CD14-positive monocyte (primary cell): ENCODE results near the gene NEDD4L. TPM values are rescaled to one million over a fixed set of nuclear protein-coding genes. Genes with fewer than 3 reads are reported as not detected.

Source experiments
- DNase-seq, 3 donors: peaks; one replicate each; pipeline ENCODE4 v3.0.0-alpha.2; 2011 to 2022
- H2AFZ ChIP-seq: 2 replicates; pipeline ENCODE4 v1.6.0; 2012; ENCODE audit warnings: mild to moderate bottlenecking, low read depth, low read length, inconsistent platforms; ENCODE audit not compliant: insufficient read depth, poor library complexity, severe bottlenecking
- H3K27ac ChIP-seq, 2 donors: 1 replicate in 1 of 2; 2 replicates in 1 of 2; pipeline ENCODE4 v1.5.1; 2012 to 2013; ENCODE audit warnings: low read length in 2 of 2, control low read depth in 1 of 2, inconsistent platforms in 1 of 2, low read depth in 1 of 2, mild to moderate bottlenecking in 1 of 2
- H3K27me3 ChIP-seq, 2 donors: one replicate each; pipeline versions ENCODE4 v1.6.0 to v1.6.1; 2011 to 2013; ENCODE audit warnings: low read length in 2 of 2; ENCODE audit not compliant: control insufficient read depth in 2 of 2, insufficient read depth in 2 of 2
- H3K36me3 ChIP-seq, 2 donors: replicated peaks in 1 of 2; 1 replicate in 1 of 2; 2 replicates in 1 of 2; pipeline versions ENCODE4 v1.5.1 to v1.6.1; 2012 to 2013; ENCODE audit warnings: low read length in 2 of 2, control low read depth in 1 of 2, inconsistent platforms in 1 of 2, mild to moderate bottlenecking in 1 of 2; ENCODE audit not compliant: insufficient read depth in 2 of 2, control insufficient read depth in 1 of 2
- H3K4me1 ChIP-seq, 2 donors: 1 replicate in 1 of 2; 2 replicates in 1 of 2; pipeline versions ENCODE4 v1.5.1 to v1.6.1; 2012 to 2013; ENCODE audit warnings: low read length in 2 of 2, control low read depth in 1 of 2, inconsistent platforms in 1 of 2, mild to moderate bottlenecking in 1 of 2, moderate library complexity in 1 of 2; ENCODE audit not compliant: insufficient read depth in 2 of 2, control insufficient read depth in 1 of 2
- H3K4me2 ChIP-seq: replicated peaks from 2 replicates; pipeline ENCODE3; 2012; ENCODE audit warnings: low read length, moderate library complexity, mild to moderate bottlenecking; ENCODE audit not compliant: poor library complexity, severe bottlenecking; ENCODE audit errors: extremely low read depth
- H3K4me3 ChIP-seq, 3 experiments: fragments of 200-600 bp in 1 of 3; sonication (generic) in 1 of 3; replicated peaks in 1 of 3; 1 replicate in 2 of 3; 2 replicates in 1 of 3; pipeline ENCODE4 v1.5.1; 2011 to 2013; ENCODE audit warnings: low read length in 3 of 3, mild to moderate bottlenecking in 3 of 3, control low read depth in 2 of 3, low read depth in 2 of 3, inconsistent platforms in 1 of 3, moderate library complexity in 1 of 3
- H3K79me2 ChIP-seq: 2 replicates; pipeline ENCODE4 v1.6.0; 2012; ENCODE audit warnings: mild to moderate bottlenecking, control low read depth, inconsistent platforms, low read length, moderate library complexity; ENCODE audit not compliant: insufficient read depth
- H3K9ac ChIP-seq: 2 replicates; pipeline ENCODE4 v1.6.0; 2017; ENCODE audit warnings: low read length, mild to moderate bottlenecking; ENCODE audit not compliant: insufficient read depth, poor library complexity, severe bottlenecking
- H3K9me3 ChIP-seq, 2 donors: replicated peaks in 1 of 2; 1 replicate in 1 of 2; 2 replicates in 1 of 2; pipeline versions ENCODE4 v1.5.1 to v1.6.1; 2012 to 2013; ENCODE audit warnings: low read length in 2 of 2, control low read depth in 1 of 2; ENCODE audit not compliant: control insufficient read depth in 1 of 2, insufficient read depth in 1 of 2
- H4K20me1 ChIP-seq: 2 replicates; pipeline ENCODE4 v1.6.0; 2012; ENCODE audit warnings: mild to moderate bottlenecking, low read length, control low read depth, moderate library complexity; ENCODE audit not compliant: insufficient read depth
- H3K27ac Mint-ChIP-seq, 7 donors: one replicate each; pipeline ENCODE4 v1.8.0; 2020; ENCODE audit warnings: mild to moderate bottlenecking in 7 of 7, mixed read lengths in 7 of 7, moderate library complexity in 6 of 7, inconsistent platforms in 2 of 7
- H3K27me3 Mint-ChIP-seq, 3 donors: one replicate each; pipeline ENCODE4 v1.8.0; 2021 to 2022; ENCODE audit warnings: low read depth in 3 of 3, mild to moderate bottlenecking in 3 of 3, mixed read lengths in 3 of 3, moderate library complexity in 3 of 3, inconsistent platforms in 1 of 3
- H3K36me3 Mint-ChIP-seq, 2 donors: one replicate each; pipeline ENCODE4 v1.8.0; 2020; ENCODE audit warnings: mixed read lengths in 2 of 2, inconsistent platforms in 1 of 2, mild to moderate bottlenecking in 1 of 2
- H3K4me1 Mint-ChIP-seq: one replicate; pipeline ENCODE4 v1.8.0; 2020; ENCODE audit warnings: mild to moderate bottlenecking, mixed read lengths
- H3K4me3 Mint-ChIP-seq, 2 donors: one replicate each; pipeline ENCODE4 v1.8.0; 2020; ENCODE audit warnings: mild to moderate bottlenecking in 2 of 2, mixed read lengths in 2 of 2, moderate library complexity in 1 of 2
- H3K9me3 Mint-ChIP-seq, 7 donors: one replicate each; pipeline ENCODE4 v1.8.0; 2020 to 2022; ENCODE audit warnings: mixed read lengths in 7 of 7, mild to moderate bottlenecking in 6 of 7, moderate library complexity in 6 of 7, inconsistent platforms in 2 of 7
- WGBS: methylation state at CpG from one replicate; pipeline ENCODE4 v1.1.5; 2013; ENCODE audit warnings: missing lambda C conversion rate; ENCODE audit not compliant: insufficient coverage; 5-methylcytosine and 5-hydroxymethylcytosine counted together
- intact Hi-C, 2 donors: fragments of 100-400 bp; cut with micrococcal nuclease; formaldehyde crosslinking; loops; one replicate each; pipeline versions ENCODE4 v1.15.0 to v1.15.1; 2023
- polyA plus RNA-seq, 3 donors: library from polyadenylated mRNA; depleted of rRNA in 1 of 3; unstranded in 2 of 3; stranded (reverse) in 1 of 3; fragments of 300-500 nt in 2 of 3; fragments of >200 nt in 1 of 3; fragmentation: Illumina TruSeq in 2 of 3; gene quantifications; 1 replicate in 2 of 3; 2 replicates in 1 of 3; pipeline ENCODE4 v1.2.3, GENCODE V29; 2012 to 2021
- TF ChIP-seq, protein P1 (sequence below): fragments of 200-600 bp; IDR thresholded peaks from one replicate; pipeline ENCODE4 v1.8.0; 2022; ENCODE audit warnings: antibody characterized with exemption, mild to moderate bottlenecking

The NEDD4L gene
- polyA plus RNA-seq, 3 donors = 2.5 to 5.2 (median 4.5) TPM

DNA sequence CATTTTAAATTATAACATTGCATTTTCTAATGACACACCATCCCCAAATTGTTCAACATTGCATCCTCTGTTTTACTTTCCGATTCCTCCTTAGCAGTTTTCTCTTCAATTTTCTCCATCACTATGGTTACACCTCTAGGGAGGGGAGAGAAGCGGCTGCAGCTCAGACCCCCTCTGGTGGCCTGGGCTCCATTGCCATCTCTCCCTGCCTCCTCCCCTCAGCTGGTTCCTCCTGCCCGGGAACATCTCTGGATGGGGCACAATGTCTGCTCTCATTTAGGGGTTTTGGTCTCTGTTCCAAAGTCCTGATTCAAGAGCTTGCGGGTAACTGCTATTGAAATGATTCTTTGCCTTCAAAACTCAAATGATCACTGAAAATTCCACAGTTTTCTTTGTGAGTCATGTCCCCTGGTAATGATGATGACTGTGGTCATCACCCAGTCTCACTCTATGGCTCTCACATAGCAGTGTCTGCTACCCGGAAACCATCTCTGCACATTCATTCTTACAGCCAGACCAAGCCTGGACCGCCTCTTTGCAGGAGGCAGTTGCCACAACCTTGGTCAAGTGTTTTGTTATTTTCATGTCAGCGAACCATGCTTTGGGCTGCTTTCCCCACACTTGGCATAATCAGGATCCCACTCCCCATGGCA is 321.0 kb downstream of the NEDD4L start:
- H3K27me3 Mint-ChIP-seq = peaks cover 0 to 2% (median 0%) of the 10 kb centered on the region in 3 donors
- Histone ChIP-seq H3K79me2 (no peaks in the 10 kb centered on the region), H3K36me3 (no peaks in the 10 kb centered on the region), H3K9me3 (no peaks in the 10 kb centered on the region), H3K9ac (no peak overlapping the region), H4K20me1 (no peaks in the 10 kb centered on the region), H2AFZ (no peak overlapping the region), H3K4me3 (no peak overlapping the region), H3K27me3 (no peaks in the 10 kb centered on the region), H3K4me1 (peaks cover 9 to 19% of the 10 kb centered on the region in 2 donors), H3K27ac (no peak overlapping the region), H3K4me2 (no peak overlapping the region)
- peak in 1 of 3 donors; percentile 32 for DNase-seq
- TF ChIP-seq, protein P1, sequence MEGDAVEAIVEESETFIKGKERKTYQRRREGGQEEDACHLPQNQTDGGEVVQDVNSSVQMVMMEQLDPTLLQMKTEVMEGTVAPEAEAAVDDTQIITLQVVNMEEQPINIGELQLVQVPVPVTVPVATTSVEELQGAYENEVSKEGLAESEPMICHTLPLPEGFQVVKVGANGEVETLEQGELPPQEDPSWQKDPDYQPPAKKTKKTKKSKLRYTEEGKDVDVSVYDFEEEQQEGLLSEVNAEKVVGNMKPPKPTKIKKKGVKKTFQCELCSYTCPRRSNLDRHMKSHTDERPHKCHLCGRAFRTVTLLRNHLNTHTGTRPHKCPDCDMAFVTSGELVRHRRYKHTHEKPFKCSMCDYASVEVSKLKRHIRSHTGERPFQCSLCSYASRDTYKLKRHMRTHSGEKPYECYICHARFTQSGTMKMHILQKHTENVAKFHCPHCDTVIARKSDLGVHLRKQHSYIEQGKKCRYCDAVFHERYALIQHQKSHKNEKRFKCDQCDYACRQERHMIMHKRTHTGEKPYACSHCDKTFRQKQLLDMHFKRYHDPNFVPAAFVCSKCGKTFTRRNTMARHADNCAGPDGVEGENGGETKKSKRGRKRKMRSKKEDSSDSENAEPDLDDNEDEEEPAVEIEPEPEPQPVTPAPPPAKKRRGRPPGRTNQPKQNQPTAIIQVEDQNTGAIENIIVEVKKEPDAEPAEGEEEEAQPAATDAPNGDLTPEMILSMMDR = no peak
- H3K4me1 Mint-ChIP-seq = peaks cover 18% of the 10 kb centered on the region
- H3K4me3 Mint-ChIP-seq = no peak overlapping the region
- H3K9me3 Mint-ChIP-seq = peaks cover 0 to 2% (median 0%) of the 10 kb centered on the region in 7 donors
- H3K27ac Mint-ChIP-seq = peak overlapping the region in 1 of 7 donors; percentile 70
- intact Hi-C loops = no loop called here
- WGBS = 100% methylated on average over 1 of the region's 7 CpGs
- H3K36me3 Mint-ChIP-seq = peaks cover 6 to 8% of the 10 kb centered on the region in 2 donors

DNA sequence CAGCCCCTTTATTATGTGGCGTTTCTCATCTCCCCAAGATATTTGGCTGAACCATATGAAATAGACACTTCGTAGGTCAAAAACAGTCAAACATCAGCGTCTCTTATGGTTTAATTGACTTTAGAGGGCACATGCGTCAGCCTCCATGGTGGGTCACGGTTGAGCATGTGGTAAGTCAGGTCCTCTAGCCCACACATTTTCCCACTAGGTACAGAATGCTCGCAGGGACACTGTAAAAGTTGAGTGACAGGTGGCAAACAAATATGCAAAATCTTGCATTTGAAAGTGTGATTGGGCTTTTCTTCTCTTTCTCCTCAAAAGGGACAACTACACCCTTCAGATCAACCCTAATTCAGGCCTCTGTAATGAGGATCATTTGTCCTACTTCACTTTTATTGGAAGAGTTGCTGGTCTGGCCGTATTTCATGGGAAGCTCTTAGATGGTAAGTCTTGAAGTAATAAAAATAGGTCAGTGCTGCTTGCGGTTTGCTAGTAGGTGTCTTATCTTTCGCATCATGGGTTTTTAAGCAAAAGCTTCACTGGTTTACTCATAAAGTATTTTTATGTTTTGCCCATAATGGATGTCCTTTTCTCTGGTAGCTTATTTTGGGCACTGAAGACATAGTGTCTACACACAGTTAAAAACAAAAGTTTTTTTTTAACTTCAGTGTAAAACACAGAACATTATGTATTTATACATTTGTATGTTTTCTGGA is 323.6 kb downstream of the NEDD4L start:
- no peaks in the 10 kb centered on the region for H3K27me3 Mint-ChIP-seq
- peaks cover 8 to 11% of the 10 kb centered on the region in 2 donors for H3K36me3 Mint-ChIP-seq
- no peak overlapping the region for H2AFZ ChIP-seq
- no peaks in the 10 kb centered on the region for H3K27me3 ChIP-seq
- H3K9me3 ChIP-seq = no peaks in the 10 kb centered on the region
- intact Hi-C loops = no loop called here
- H3K9me3 Mint-ChIP-seq = peaks cover 0 to 2% (median 0%) of the 10 kb centered on the region in 7 donors
- TF ChIP-seq, protein P1 = no peak
- no peak overlapping the region for H3K4me2 ChIP-seq
- no peaks in the 10 kb centered on the region for H4K20me1 ChIP-seq
- H3K36me3 ChIP-seq = no peaks in the 10 kb centered on the region
- no peak for DNase-seq
- WGBS = 97% methylated on average over 5 of the region's 9 CpGs
- H3K4me3 Mint-ChIP-seq = no peak overlapping the region
- H3K4me1 Mint-ChIP-seq = peaks cover 8% of the 10 kb centered on the region
- peaks cover 1 to 10% of the 10 kb centered on the region in 2 donors for H3K4me1 ChIP-seq
- H3K27ac ChIP-seq = no peak overlapping the region
- H3K27ac Mint-ChIP-seq = no peak overlapping the region
- no peak overlapping the region for H3K4me3 ChIP-seq
- H3K79me2 ChIP-seq = no peaks in the 10 kb centered on the region
- no peak overlapping the region for H3K9ac ChIP-seq
